GM10266 (cell line): ENCODE measurements around the gene NCOA1.

Experiments
- DNase-seq: peaks from one replicate; pipeline ENCODE4 v3.0.0; 2012; ENCODE audit errors: extremely low spot score
- CTCF ChIP-seq: IDR thresholded peaks from 2 replicates; pipeline ENCODE4 v1.5.1; 2012; ENCODE audit warnings: mild to moderate bottlenecking, low read depth; ENCODE audit not compliant: control insufficient read depth, insufficient read depth; ENCODE audit errors: missing control alignments

NCOA1 gene

GRCh38 chr2:24749069-24749691, 258.1 kb downstream of the NCOA1 start:
- no peak for TF ChIP-seq CTCF
- no peak for DNase-seq

GRCh38 chr2:24754985-24755705, 264.1 kb downstream of the NCOA1 start:
- no peak for TF ChIP-seq CTCF
- DNase-seq: no peak

- DNase-seq: no peak
- no peak for TF ChIP-seq CTCF
These were observed 265.7 kb downstream of the NCOA1 start for GRCh38 chr2:24756789-24757188.

- no peak for DNase-seq
- TF ChIP-seq CTCF: no peak
These were observed 270.8 kb downstream of the NCOA1 start for GRCh38 chr2:24761866-24762265.

- no peak for DNase-seq
- no peak for TF ChIP-seq CTCF
These were observed 271.5 kb downstream of the NCOA1 start for GRCh38 chr2:24762518-24762917.

- TF ChIP-seq CTCF: no peak
- no peak for DNase-seq
These were observed 272.8 kb downstream of the NCOA1 start for GRCh38 chr2:24763843-24764242.

- DNase-seq: no peak
- no peak for TF ChIP-seq CTCF
These were observed 275.6 kb downstream of the NCOA1 start for GRCh38 chr2:24766609-24767008.
